GM21528 (cell line): ENCODE measurements around the gene CALHM1.
A peak's percentile ranks its signal among the peaks of the same experiment; 100 is the strongest.
"Not testable (repeated sequence)": the region's sequence is repeated elsewhere in the genome, so short reads cannot be mapped to it uniquely, and the experiment has no call there.

Experiments used
- ATAC-seq: cut with Tn5 transposase; IDR thresholded peaks from one replicate; pipeline ENCODE4 v1.9.1; 2021; ENCODE audit warnings: mild to moderate bottlenecking, moderate library complexity; ENCODE audit not compliant: unreplicated experiment, low FRiP score

CALHM1 gene, protein sequence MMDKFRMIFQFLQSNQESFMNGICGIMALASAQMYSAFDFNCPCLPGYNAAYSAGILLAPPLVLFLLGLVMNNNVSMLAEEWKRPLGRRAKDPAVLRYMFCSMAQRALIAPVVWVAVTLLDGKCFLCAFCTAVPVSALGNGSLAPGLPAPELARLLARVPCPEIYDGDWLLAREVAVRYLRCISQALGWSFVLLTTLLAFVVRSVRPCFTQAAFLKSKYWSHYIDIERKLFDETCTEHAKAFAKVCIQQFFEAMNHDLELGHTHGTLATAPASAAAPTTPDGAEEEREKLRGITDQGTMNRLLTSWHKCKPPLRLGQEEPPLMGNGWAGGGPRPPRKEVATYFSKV

GRCh38 chr10:103458720-103459119 lies at the start of gene CALHM1:
CALHM1 (minus strand) TSS chr10:103458900; CDS start chr10:103458751, 149 bp downstream.
- ATAC-seq: no peak

DNA sequence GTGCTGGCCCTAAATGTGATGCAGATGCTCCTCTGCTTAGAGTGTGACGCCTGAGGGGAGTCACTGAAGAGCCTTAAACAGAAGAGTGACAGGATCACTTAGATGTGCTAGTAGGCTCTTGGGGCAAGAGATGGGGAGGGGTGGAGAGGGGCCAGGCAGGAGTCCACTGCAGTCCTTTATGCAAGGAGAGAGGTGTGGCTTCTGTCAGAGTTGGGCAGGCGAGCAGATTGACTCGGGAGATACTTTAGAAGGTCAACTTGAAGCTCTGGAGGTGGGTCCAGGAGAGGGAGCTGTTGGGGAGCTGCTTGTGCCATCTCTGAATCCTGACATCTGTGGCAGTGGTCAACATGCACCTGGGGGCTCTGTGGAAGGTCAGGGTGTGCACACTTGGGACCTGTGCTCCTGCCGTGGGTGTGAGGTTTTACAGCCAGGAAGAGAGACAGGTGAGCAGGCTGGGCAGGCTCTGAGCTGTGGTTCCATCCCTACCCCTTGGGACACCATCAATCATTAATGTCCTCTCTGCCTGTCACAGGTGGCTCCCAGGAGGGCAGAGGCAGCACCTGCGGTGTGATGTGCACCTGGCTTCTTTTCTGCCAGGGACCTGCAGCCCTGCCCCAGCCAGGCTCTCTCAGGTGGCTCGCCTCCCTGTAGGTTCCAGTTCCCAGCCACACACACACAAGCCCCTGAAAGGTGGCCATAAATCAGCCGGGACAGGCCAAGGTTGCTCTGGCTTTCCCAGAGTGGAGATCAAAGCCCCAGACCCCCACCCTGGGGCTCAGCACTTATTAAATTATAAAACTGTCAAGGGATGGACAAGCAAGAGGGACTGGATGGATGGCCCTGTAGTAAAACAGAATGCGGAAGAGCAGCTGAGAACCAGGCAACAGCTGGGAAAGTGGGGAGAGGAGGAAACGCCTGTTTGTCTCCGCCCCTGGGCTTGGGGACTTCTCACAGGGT lies 48.8 kb upstream of the CALHM1 start:
- ATAC-seq: no peak

- no peak for ATAC-seq
Measured at GRCh38 chr10:103506061-103506460, 47.4 kb upstream of the CALHM1 start.

GRCh38 chr10:103504181-103504783 lies 45.6 kb upstream of the CALHM1 start:
- ATAC-seq: no peak

GRCh38 chr10:103503777-103504176 lies 45.1 kb upstream of the CALHM1 start:
- not testable (repeated sequence) for ATAC-seq

DNA sequence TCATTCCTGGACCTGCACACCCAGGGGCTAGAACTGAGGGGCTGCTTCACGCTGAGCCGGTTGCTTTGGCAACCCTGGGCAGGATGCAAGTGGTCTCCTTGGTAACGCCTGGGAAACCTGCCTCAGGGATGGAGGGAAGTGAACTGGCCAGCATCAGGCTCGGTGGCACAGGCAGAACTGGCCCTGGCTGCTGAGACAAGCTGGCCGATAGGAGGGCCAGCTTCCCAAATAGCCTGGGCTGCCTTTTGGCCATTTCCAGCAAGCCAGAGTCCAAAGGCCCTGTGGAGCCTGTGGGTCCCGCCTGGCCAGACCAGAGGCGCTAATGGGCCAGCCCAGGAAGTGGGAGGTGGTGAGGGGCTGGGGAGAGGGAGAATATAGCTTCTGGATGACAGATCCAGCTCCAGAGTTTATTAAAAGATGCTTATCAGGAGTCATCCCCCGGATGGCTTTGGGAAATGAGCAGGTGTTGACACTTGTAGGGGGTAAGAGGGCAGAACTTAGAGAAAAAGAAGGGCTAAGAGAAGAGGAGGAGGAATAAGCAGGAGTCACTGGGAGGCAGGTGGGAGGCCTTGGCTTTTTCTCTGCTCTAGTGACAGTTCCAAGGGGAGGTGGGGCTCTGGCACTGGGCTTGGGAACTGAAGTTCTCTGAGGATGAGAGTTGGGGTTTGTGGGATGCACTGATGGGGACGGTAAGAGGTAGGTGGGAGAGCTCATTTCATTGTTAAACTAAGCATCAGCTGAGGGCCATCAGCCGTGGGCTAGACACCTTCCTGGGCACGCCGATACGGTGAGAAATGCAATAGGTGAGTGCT lies 44.4 kb upstream of the CALHM1 start:
- no peak for ATAC-seq

DNA sequence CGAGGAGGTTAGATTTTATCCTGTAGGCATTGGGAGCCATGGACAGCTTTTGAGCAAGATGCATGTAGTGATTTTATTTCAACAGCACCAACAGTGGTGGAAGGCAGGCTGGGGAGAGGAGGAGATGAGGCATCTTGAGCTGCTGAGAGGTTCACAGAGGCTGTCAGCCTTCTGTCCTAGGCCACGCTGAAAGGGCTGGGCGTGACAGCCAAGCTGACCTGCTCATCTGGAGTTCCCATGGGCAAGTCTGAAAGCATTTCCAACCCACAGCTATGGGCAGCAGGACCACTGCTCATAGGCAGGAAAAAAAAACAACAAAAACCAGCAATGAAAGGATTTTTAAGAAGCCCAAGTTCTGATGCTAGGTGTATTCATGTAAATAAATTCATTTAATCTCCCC lies 42.5 kb upstream of the CALHM1 start:
- ATAC-seq: no peak

GRCh38 chr10:103500481-103500880 lies 41.8 kb upstream of the CALHM1 start:
- ATAC-seq: no peak

- no peak for ATAC-seq
Measured at GRCh38 chr10:103499881-103500280, 41.2 kb upstream of the CALHM1 start.

DNA sequence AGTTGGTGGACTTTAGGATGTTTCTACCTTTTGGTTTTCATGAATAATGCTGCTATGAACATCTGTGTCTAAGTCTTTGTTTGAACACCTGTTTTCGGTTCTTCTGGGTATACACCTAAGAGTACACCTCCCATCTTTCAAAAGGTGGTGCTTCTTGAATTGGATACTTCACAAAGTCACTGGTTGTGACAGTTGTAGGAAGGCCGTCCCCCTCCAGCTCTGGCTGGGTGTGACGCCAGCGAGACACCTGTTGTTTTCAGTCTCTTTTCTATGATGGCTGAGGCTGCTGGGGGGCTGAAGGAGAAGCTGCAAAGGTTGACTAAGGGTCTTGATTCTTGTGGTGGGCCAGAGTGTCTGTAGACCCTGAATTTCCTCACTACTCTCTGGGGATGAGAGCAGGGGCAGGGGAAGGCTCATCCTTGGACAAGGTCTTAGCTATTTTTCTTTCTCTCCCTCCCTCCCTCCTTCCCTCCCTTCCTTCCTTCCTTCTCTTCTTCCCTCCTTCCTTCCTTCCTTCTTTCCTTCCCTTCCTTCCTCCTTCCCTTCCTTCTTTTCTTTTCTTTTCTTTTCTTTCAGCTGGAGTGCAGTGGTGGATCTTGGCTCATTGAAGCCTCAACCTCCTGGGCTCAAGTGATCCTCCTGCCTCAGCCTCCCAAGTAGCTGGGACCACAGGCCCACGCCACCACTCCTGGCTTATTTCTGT lies 40.4 kb upstream of the CALHM1 start:
- no peak for ATAC-seq

- ATAC-seq: no peak
Measured at GRCh38 chr10:103497161-103497915, 38.6 kb upstream of the CALHM1 start.

DNA sequence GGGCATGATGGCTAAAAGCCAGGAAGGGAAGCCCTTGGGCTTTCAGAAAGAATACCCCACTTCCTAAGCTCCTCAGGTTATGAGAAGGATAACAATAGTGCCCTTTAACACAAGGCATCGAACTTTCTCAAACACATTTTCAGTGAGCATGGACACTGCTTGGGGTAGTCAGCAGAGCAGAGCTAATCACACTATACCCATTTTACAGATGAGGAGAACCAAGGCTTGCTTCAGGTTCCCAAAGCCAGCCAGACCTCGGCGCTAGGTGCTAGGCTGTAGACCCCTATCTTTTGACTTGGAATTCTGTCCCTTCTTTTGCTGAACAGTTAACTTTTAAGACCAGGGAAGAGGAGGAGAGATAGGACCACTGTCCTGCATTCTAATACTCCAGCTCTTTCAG lies 36.6 kb upstream of the CALHM1 start:
- ATAC-seq: no peak

- no peak for ATAC-seq
Measured at GRCh38 chr10:103493916-103494877, 35.5 kb upstream of the CALHM1 start.

GRCh38 chr10:103493362-103493915 lies 34.7 kb upstream of the CALHM1 start, which contains the start of gene NEURL1:
NEURL1 (plus strand) TSS chr10:103493705; CDS start chr10:103494388, 683 bp downstream.
- no peak for ATAC-seq

DNA sequence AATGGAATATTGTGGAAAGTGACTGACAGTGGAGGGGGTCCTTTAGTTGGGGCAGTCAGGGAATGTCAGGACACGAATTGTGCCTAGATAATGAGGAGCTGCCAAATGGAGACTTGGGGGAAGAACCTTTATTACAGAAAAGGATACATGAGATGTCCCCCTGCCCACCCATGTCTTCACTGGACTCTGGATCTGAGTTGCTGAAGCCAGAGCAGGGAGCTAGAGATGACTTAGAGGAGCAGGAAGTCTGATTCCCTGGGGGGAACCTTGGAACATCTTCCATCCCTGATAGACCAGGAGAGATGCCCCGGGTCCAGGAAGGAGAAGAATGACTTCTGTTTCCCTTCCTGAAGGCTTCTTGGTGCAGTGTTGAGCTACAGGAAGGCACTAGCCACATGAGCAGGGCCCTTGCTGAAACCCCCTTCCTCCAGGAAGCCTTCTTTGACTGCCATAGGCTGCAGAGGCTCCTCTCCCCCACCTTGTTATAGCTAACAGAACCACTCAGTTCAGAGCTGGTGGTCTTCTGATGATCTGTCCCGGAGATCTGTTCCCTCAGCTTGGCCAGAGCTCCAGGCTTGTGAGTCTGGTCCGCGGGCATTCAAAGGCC lies 34.1 kb upstream of the CALHM1 start:
- ATAC-seq: no peak

- ATAC-seq: no peak
Measured at GRCh38 chr10:103491729-103492364, 33.1 kb upstream of the CALHM1 start.

DNA sequence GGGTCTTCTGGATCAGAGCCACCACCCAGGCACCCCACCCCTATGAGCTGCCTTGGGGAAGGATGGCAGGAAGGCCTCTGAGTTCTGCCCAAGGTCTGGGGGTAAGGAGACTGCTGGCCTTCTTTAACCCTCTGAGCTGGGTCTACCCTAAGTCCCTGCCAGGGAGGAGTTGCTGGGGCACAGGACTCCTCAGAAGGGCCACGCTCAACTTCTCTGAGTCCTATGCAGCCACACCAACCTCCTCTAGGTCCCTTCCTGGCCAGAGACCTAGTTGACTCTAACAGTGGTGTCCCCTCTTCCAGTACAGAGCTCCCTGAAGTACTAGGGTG lies 32.2 kb upstream of the CALHM1 start:
- ATAC-seq: peak; percentile 25
